Heart left ventricle (tissue), 16 donors: ENCODE results near the gene C10orf62. TPM values are rescaled to one million over a fixed set of nuclear protein-coding genes. Genes with fewer than 3 reads are reported as not detected.
A peak's percentile ranks its signal among the peaks of the same experiment; 100 is the strongest.

Source experiments
- ATAC-seq, 4 donors: fragments of 200-7000 bp; cut with Tn5 transposase; one replicate each; pipeline ENCODE4 v1.9.1; 2020 to 2022; ENCODE audit warnings: moderate library complexity in 4 of 4, mild to moderate bottlenecking in 3 of 4, moderate number of reproducible peaks in 1 of 4
- DNase-seq, 5 donors: peaks; one replicate each; pipeline ENCODE4 v3.0.0-alpha.2; 2020
- H3K27ac ChIP-seq, 12 donors: fragments of 200-600 bp; sonication (generic) in 4 of 12; one replicate each; pipeline versions ENCODE4 v1.5.0 to v1.8.0; 2016 to 2022; ENCODE audit warnings: mild to moderate bottlenecking in 2 of 12
- H3K27me3 ChIP-seq, 9 donors: fragments of 200-600 bp; sonication (generic) in 2 of 9; one replicate each; pipeline versions ENCODE4 v1.5.1 to v1.8.0; 2016 to 2022; ENCODE audit warnings: mild to moderate bottlenecking in 3 of 9
- H3K36me3 ChIP-seq, 9 donors: fragments of 200-600 bp; sonication (generic) in 2 of 9; one replicate each; pipeline versions ENCODE4 v1.5.0 to v1.8.0; 2018 to 2022; ENCODE audit warnings: mild to moderate bottlenecking in 2 of 9
- H3K4me1 ChIP-seq, 12 donors: fragments of 200-600 bp; sonication (generic) in 4 of 12; one replicate each; pipeline versions ENCODE4 v1.5.0 to v1.8.0; 2016 to 2022; ENCODE audit warnings: mild to moderate bottlenecking in 3 of 12
- H3K4me3 ChIP-seq, 12 donors: fragments of 200-600 bp; sonication (generic) in 4 of 12; one replicate each; pipeline versions ENCODE4 v1.5.0 to v1.8.0; 2017 to 2022; ENCODE audit warnings: mild to moderate bottlenecking in 9 of 12, moderate library complexity in 4 of 12
- H3K9me3 ChIP-seq, 12 donors: fragments of 200-600 bp; sonication (generic) in 4 of 12; one replicate each; pipeline versions ENCODE4 v1.5.0 to v1.8.0; 2016 to 2022; ENCODE audit warnings: mild to moderate bottlenecking in 1 of 12
- POLR2A ChIP-seq, 2 donors: fragments of 450-650 bp; IDR thresholded peaks; one replicate each; pipeline ENCODE4 v1.6.1; 2017; ENCODE audit warnings: antibody characterized with exemption in 2 of 2, mild to moderate bottlenecking in 2 of 2, moderate library complexity in 2 of 2
- WGBS, 4 donors: extraction: QIAGEN DNeasy Blood & Tissue Kit in 2 of 4; methylation state at CpG; one replicate each; pipeline versions ENCODE4 v1.1.5 to v1.1.7; 2013 to 2018; 5-methylcytosine and 5-hydroxymethylcytosine counted together
- intact Hi-C, 10 donors: fragments of 100-400 bp; cut with DNase I; formaldehyde crosslinking; loops; one replicate each; pipeline versions ENCODE4 v1.11.1 to v1.14.2; 2022
- long read RNA-seq, 3 donors: library from polyadenylated mRNA; unstranded; transcript quantifications; one replicate each; pipeline ENCODE4 v2.0.0, GENCODE V29; 2020 to 2021
- polyA plus RNA-seq, 2 donors: library from polyadenylated mRNA; stranded (reverse); fragments of 200-250 nt; gene quantifications; one replicate each; pipeline ENCODE4 v1.2.3, GENCODE V29; 2013
- total RNA-seq, 9 donors: library from RNA; depleted of rRNA in 2 of 9; stranded (reverse); fragments of >200 nt in 2 of 9; fragmentation: NEBNext Ultra II Directional in 3 of 9; extraction: Animal tissue kit (Norgen Biotek cat#: 25700) in 3 of 9; gene quantifications; one replicate each; pipeline versions ENCODE4 v1.1.0 to v1.2.4, GENCODE V29; 2016 to 2023
- TF ChIP-seq, protein P1 (sequence below), 12 donors: fragments of 200-600 bp; sonication (generic) in 4 of 12; IDR thresholded peaks; one replicate each; pipeline versions ENCODE4 v1.5.0 to v1.8.0; 2018 to 2022; ENCODE audit warnings: antibody characterized with exemption in 12 of 12, mild to moderate bottlenecking in 5 of 12
- donor health status: ischemic (EF 13 %, LVEDD 7.1; RV severe dilation, severe dysfunction).
- donor health status: healthy with polysubstance abuse.
- donor health status: DM: no; HTN: yes; CAD: no.
- donor health status: DM: no; HTN: no; CAD: no.
- donor health status: ischemic (EF 25% LVEDD 6.9; RV normal size, moderate dysfunction).
- donor health status: ischemic (EF 25% LVEDD 5.7; RV mildly dilated, moderate dysfunction).
- donor health status: healthy.
- donor health status: DM: yes; HTN: yes; CAD: no.
- donor health status: ischemic (EF 35%, LVEDD 5.7; RV mildly dilated, moderate dysfunction).
- donor health status: nonischemic (EF 11% LVEDD 7.7; RV severe dilation, severe dysfunction).
- donor health status: DM: yes; HTN: yes; CAD: no.
- donor health status: PGD.
- donor health status: ischemic (EF 29% LVEDD 5.4; RV normal size, mild dysfunction).
- donor health status: nonischemic (EF 23%, LVEDD 6.1; RV moderate dilation, normal function).

The C10orf62 gene, protein sequence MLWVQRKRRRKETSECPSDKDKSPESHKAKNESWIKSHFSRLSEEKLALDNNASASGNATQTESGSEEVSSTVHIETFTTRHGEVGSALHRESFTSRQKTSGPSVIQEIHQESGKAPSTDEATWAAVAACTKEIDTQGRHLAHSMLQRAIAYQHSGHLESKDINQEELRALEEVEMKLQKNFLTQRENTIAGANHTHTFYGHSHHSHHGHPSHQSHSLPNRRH
- total RNA-seq (1 to 10 TPM in 2 of 9 donors, under 1 TPM in 7; 0.24 to 2.1 (median 0.58) TPM), polyA plus RNA-seq (1 to 10 TPM; 1.3 to 1.8 TPM)
- long read RNA-seq, donor 1, result 0 reads
- long read RNA-seq, donor 2, result 0 reads
- long read RNA-seq, donor 3, result 0 reads

DNA sequence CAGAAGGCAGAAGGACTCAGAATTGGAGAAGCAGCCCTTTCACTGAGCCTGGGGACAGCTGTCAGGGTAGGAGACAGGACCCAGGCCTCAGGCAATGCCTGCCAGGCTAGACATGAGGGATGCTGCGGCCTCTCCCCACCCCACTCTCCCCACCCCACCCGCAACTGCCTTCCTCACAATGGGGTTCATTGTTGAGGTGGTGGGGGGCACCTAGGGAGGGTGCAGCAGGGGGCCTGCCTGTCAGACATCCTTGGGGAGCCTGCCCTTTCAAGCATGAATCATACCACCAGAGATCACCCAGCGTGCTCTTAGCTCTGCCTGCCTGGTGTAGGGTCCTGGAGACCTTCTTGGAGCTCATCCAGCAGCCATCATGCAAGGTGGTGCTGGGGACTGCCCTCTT is at the start of gene C10orf62:
Gene C10orf62, plus strand, starts transcription at position 243 of the 400 bp plus-strand sequence. CDS start 177 bp downstream, outside the sequence.
- 55 to 79% (median 68%) methylated on average over 2 to 3 of the region's 3 CpGs for WGBS, 4 donors
- H3K27ac ChIP-seq, result peak within 1 kb of the TSS in 2 of 12 donors; percentile 2 to 43

DNA sequence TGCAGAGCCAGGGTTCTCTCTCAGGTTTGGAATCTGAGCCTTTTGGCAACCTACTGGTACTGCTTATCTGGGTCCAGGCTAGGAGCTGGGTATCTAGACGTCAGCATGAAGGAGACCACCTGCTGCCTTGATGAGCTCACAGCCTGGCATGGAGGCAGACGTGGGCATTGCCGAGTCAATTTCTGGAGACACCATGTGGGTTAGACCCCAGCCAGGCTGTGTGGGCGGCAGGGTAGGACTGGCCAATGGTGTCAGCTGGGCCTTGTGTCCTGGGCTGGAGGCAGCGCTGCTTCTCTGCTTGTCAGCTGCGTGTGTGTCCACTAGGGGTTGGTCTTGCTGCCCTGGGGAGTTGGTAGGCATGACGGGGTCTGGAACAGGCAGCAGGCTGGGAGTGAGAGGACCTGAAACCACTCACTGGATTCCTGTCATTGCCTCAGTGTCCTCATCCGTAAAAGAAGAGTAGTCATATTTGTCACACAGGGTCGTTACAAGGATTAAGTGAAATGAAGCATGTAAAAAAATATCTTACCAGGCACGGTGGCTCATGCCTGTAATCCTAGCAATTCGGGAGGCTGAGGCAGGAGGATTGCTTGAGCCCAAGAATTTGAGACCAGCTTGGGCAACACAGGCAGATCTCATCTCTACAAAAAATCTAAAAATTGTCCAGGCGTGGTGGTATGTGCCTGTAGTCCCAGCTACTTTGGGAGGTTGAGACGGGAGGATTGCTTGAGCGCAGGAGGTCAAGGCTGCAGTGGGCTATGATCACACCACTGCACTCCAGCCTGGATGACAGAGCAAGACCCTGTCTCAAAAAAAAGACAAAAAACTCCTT is 48.6 kb upstream of the C10orf62 start:
- H3K36me3 ChIP-seq, result no peaks in the 10 kb centered on the region
- ATAC-seq, result peak in 1 of 4 donors; percentile 16
- H3K27me3 ChIP-seq, result no peaks in the 10 kb centered on the region
- peaks cover 0 to 59% (median 47%) of the 10 kb centered on the region in 12 donors for H3K4me1 ChIP-seq
- intact Hi-C loops, result loop anchor here in 2 of 10 donors (5.0 to 10.0 kb wide), 2 partner anchors 44 to 46 kb away; partner anchors contain the start of genes MMS19 (in 2 of the 2) and UBTD1 (in 2 of the 2)
- H3K4me3 ChIP-seq, result no peak overlapping the region
- DNase-seq, result peak in 3 of 5 donors; percentile 30 to 78 (median 47)
- TF ChIP-seq, protein P1, sequence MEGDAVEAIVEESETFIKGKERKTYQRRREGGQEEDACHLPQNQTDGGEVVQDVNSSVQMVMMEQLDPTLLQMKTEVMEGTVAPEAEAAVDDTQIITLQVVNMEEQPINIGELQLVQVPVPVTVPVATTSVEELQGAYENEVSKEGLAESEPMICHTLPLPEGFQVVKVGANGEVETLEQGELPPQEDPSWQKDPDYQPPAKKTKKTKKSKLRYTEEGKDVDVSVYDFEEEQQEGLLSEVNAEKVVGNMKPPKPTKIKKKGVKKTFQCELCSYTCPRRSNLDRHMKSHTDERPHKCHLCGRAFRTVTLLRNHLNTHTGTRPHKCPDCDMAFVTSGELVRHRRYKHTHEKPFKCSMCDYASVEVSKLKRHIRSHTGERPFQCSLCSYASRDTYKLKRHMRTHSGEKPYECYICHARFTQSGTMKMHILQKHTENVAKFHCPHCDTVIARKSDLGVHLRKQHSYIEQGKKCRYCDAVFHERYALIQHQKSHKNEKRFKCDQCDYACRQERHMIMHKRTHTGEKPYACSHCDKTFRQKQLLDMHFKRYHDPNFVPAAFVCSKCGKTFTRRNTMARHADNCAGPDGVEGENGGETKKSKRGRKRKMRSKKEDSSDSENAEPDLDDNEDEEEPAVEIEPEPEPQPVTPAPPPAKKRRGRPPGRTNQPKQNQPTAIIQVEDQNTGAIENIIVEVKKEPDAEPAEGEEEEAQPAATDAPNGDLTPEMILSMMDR (IDR thresholded peaks at IDR 0.05), result no peak
- no peak for TF ChIP-seq POLR2A (IDR thresholded peaks at IDR 0.05)
- peak overlapping the region; percentile 21 to 97 (median 88) for H3K27ac ChIP-seq
- no peaks in the 10 kb centered on the region for H3K9me3 ChIP-seq
- 85 to 96% (median 86%) methylated on average over 7 to 14 of the region's 14 CpGs for WGBS, 4 donors

More for the DNA sequence above, at the start of gene C10orf62:
- no peaks in the 10 kb centered on the region for H3K36me3 ChIP-seq
- no peak within 1 kb of the TSS for H3K4me3 ChIP-seq
- no peaks in the 10 kb centered on the region for H3K27me3 ChIP-seq
- no peaks in the 10 kb centered on the region for H3K9me3 ChIP-seq
- peaks cover 0 to 33% (median 8%) of the 10 kb centered on the region in 12 donors for H3K4me1 ChIP-seq
- TF ChIP-seq POLR2A (IDR thresholded peaks at IDR 0.05), result no peak
- TF ChIP-seq, protein P1 (IDR thresholded peaks at IDR 0.05), result no peak
- DNase-seq (peak in 1 of 5 donors; percentile 37), ATAC-seq (no peak)
- intact Hi-C loops, result no loop called here

DNA sequence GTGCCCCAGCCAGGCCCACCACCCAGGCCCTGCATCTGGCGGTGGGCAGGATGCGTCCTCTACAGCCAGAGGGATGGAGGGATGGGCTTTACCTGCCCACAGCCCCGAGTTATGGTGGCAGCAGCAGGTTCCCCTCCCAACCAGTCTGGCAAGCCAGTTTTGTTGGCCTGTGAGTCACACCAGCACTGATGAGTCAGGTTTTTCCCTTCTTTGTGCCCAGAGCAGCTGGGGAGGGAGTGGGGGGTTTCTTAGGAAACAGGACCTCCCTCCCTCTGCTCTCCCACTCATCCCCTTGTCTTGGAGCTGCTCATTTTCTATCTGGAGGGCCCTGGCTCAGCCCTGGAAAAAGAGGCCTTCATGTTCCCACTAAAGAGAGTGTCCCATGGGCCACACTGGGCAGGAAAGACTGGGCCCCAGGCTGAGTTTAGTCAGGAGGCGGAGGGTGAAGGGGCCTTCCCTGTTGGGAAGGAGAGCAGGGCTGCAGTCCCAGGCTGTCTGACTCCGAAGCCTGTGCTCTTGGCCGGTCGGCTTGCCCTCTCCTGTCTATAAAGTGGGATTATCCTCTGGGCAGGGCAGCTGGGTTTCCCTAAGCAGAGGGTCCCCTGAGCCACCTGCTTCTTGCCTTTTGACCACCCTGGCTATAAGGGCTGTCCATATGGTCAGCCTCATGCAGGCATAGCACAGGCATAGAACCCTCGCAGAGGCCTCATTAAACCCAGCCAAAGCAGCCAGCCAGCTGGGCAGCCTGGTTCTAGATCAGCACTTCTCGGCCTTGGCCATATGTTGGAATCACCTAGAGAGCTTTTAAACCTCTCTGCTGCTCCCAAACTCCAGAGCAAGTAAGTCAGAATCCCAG is 47.1 kb upstream of the C10orf62 start:
- Histone ChIP-seq H3K4me1 (peaks cover 0 to 68% (median 52%) of the 10 kb centered on the region in 12 donors), H3K27ac (peak overlapping the region; percentile 77 to 97 (median 88)), H3K4me3 (no peak overlapping the region), H3K27me3 (no peaks in the 10 kb centered on the region), H3K9me3 (no peaks in the 10 kb centered on the region), H3K36me3 (no peaks in the 10 kb centered on the region)
- WGBS, 4 donors, result 57 to 74% (median 62%) methylated on average over 7 to 9 of the region's 9 CpGs
- intact Hi-C loops, result loop anchor here in 3 of 10 donors (1.0 to 10.0 kb wide), 4 partner anchors 19 to 48 kb away; partner anchors contain the start of genes MMS19 (in 3 of the 3) and UBTD1 (in 3 of the 3)
- peak; percentile 72 to 90 (median 77) for DNase-seq
- peak; percentile 60 to 86 (median 81) for ATAC-seq
- TF ChIP-seq, protein P1 (IDR thresholded peaks at IDR 0.05), result no peak
- TF ChIP-seq POLR2A (IDR thresholded peaks at IDR 0.05), result no peak
